GDM1 (cell line): Measurements from ENCODE around the gene CARD9.

Source experiments
- DNase-seq: peaks from one replicate; lab custom pipeline; 2025; lab: John Stamatoyannopoulos, UW

Gene CARD9

GRCh38 chr9:136380381-136380780 lies 6.9 kb upstream of the CARD9 start:
- no peak for DNase-seq

GRCh38 chr9:136379891-136380290 lies 6.4 kb upstream of the CARD9 start:
- DNase-seq = no peak

GRCh38 chr9:136379401-136379800 lies 5.9 kb upstream of the CARD9 start:
- DNase-seq = no peak

GRCh38 chr9:136379003-136379287 lies 5.5 kb upstream of the CARD9 start:
- no peak for DNase-seq

- no peak for DNase-seq
Measured at GRCh38 chr9:136378170-136379002, 4.9 kb upstream of the CARD9 start.

- DNase-seq = no peak
Measured at GRCh38 chr9:136377341-136378169, 4.1 kb upstream of the CARD9 start.

- no peak for DNase-seq
Measured at GRCh38 chr9:136376457-136376856, 3.0 kb upstream of the CARD9 start.

GRCh38 chr9:136375096-136375495 lies 1.6 kb upstream of the CARD9 start:
- no peak for DNase-seq

GRCh38 chr9:136374183-136374575 lies 710 bp upstream of the CARD9 start:
- DNase-seq = no peak

- DNase-seq = peak; percentile 46
Measured at GRCh38 chr9:136372561-136373299, 739 bp downstream of the CARD9 start.

GRCh38 chr9:136372006-136372405 lies 1.5 kb downstream of the CARD9 start:
- DNase-seq = no peak

- no peak for DNase-seq
Measured at GRCh38 chr9:136371533-136371880, 2.0 kb downstream of the CARD9 start.

- DNase-seq = no peak
Measured at GRCh38 chr9:136370687-136371532, 2.6 kb downstream of the CARD9 start.

GRCh38 chr9:136370037-136370436 lies 3.4 kb downstream of the CARD9 start:
- DNase-seq = no peak

- DNase-seq = no peak
Measured at GRCh38 chr9:136368190-136368589, 5.3 kb downstream of the CARD9 start.

- no peak for DNase-seq
Measured at GRCh38 chr9:136367296-136368145, 5.9 kb downstream of the CARD9 start.

GRCh38 chr9:136366826-136367225 lies 6.6 kb downstream of the CARD9 start:
- DNase-seq = no peak

GRCh38 chr9:136365775-136366222 lies 7.7 kb downstream of the CARD9 start:
- peak; percentile 50 for DNase-seq

- DNase-seq = no peak
Measured at GRCh38 chr9:136364942-136365774, 8.3 kb downstream of the CARD9 start.
